HG03575 (cell line): ENCODE results near the gene AKAP13.
"Not testable (repeated sequence)": the region's sequence is repeated elsewhere in the genome, so short reads cannot be mapped to it uniquely, and the experiment has no call there.

ENCODE experiments used
- ATAC-seq: cut with Tn5 transposase; IDR thresholded peaks from one replicate; pipeline ENCODE4 v1.9.1; 2021; ENCODE audit not compliant: unreplicated experiment, insufficient number of reproducible peaks, low FRiP score; ENCODE audit errors: extremely low read depth

The AKAP13 gene

GRCh38 chr15:85504749-85505676 is 124.6 kb downstream of the AKAP13 start:
- ATAC-seq, result no peak

- ATAC-seq, result no peak
Measured at GRCh38 chr15:85507114-85507513, 126.7 kb downstream of the AKAP13 start.

- ATAC-seq, result no peak
Measured at GRCh38 chr15:85509973-85510372, 129.6 kb downstream of the AKAP13 start.

- ATAC-seq, result no peak
Measured at GRCh38 chr15:85514413-85514812, 134.0 kb downstream of the AKAP13 start.

GRCh38 chr15:85515212-85515611 is 134.8 kb downstream of the AKAP13 start:
- no peak for ATAC-seq

- no peak for ATAC-seq
Measured at GRCh38 chr15:85517086-85517485, 136.7 kb downstream of the AKAP13 start.

GRCh38 chr15:85518979-85519761 is 138.8 kb downstream of the AKAP13 start:
- no peak for ATAC-seq

GRCh38 chr15:85520650-85521049 is 140.2 kb downstream of the AKAP13 start:
- no peak for ATAC-seq

GRCh38 chr15:85523530-85523929 is 143.1 kb downstream of the AKAP13 start:
- ATAC-seq, result no peak

GRCh38 chr15:85525755-85526154 is 145.4 kb downstream of the AKAP13 start:
- ATAC-seq, result no peak

GRCh38 chr15:85527895-85528294 is 147.5 kb downstream of the AKAP13 start:
- no peak for ATAC-seq

- no peak for ATAC-seq
Measured at GRCh38 chr15:85530079-85530478, 149.7 kb downstream of the AKAP13 start.

GRCh38 chr15:85531083-85531482 is 150.7 kb downstream of the AKAP13 start:
- no peak for ATAC-seq

- ATAC-seq, result no peak
Measured at GRCh38 chr15:85532689-85533088, 152.3 kb downstream of the AKAP13 start.

- ATAC-seq, result peak; percentile 85
Measured at GRCh38 chr15:85534031-85534430, 153.6 kb downstream of the AKAP13 start.

- not testable (repeated sequence) for ATAC-seq
Measured at GRCh38 chr15:85535533-85536330, 155.3 kb downstream of the AKAP13 start.

GRCh38 chr15:85536341-85536740 is 155.9 kb downstream of the AKAP13 start:
- ATAC-seq, result no peak

- ATAC-seq, result no peak
Measured at GRCh38 chr15:85539491-85539890, 159.1 kb downstream of the AKAP13 start.

GRCh38 chr15:85540085-85540797 is 159.8 kb downstream of the AKAP13 start:
- no peak for ATAC-seq
